ENCODE measurements around the gene CDK14. TPM values are rescaled to one million over a fixed set of nuclear protein-coding genes. Genes with fewer than 3 reads are reported as not detected.

CDK14 gene
- total RNA-seq, 4 donors from 2014 or later, result 3.3 to 61.6 (median 38.7) TPM

DNA sequence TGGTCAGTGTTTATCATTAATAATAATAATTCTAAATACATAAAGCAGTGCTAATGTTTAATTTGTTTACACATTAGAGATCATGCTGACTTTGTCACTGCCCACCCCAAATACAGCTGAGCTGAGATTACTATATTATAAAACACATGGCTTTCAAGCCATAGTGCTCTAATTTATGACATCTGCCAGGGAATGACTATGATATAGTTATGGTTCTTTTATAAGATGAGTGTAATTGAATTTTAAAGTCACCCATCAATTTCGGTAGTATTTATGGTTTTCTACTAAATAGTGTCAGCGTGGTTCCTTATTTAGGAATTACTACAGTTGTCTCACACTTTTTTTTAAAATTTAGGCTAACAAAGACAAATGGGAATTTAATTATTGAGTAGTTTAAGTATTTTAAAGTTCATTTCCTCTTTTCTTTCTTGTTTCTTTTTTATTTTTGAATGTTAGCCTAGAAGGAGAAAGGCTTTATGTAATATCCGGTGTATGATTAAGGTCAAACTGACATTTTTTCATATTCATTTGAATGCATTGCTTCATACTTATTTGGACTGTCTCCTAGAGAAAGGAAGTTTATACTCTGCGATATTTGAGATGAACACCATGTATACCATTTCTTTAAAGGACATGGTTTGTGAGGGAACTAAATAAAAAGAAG lies 3.9 kb downstream of the CDK14 start:
- H3K9me3 ChIP-seq, result no peaks in the 10 kb centered on the region
- no peak for TF ChIP-seq POLR2A (IDR thresholded peaks at IDR 0.05)
- TF ChIP-seq, protein P1, sequence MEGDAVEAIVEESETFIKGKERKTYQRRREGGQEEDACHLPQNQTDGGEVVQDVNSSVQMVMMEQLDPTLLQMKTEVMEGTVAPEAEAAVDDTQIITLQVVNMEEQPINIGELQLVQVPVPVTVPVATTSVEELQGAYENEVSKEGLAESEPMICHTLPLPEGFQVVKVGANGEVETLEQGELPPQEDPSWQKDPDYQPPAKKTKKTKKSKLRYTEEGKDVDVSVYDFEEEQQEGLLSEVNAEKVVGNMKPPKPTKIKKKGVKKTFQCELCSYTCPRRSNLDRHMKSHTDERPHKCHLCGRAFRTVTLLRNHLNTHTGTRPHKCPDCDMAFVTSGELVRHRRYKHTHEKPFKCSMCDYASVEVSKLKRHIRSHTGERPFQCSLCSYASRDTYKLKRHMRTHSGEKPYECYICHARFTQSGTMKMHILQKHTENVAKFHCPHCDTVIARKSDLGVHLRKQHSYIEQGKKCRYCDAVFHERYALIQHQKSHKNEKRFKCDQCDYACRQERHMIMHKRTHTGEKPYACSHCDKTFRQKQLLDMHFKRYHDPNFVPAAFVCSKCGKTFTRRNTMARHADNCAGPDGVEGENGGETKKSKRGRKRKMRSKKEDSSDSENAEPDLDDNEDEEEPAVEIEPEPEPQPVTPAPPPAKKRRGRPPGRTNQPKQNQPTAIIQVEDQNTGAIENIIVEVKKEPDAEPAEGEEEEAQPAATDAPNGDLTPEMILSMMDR (IDR thresholded peaks at IDR 0.05), result no peak
- H3K36me3 ChIP-seq, result no peaks in the 10 kb centered on the region
- no peak overlapping the region for H3K27ac ChIP-seq
- DNase-seq, result no peak
- H3K27me3 ChIP-seq, result no peaks in the 10 kb centered on the region
- no peak overlapping the region for H3K4me3 ChIP-seq
- intact Hi-C loops (cut with DNase I; ENCODE audit: low total_unique reads), result no loop called here
- H3K4me1 ChIP-seq, result no peaks in the 10 kb centered on the region

DNA sequence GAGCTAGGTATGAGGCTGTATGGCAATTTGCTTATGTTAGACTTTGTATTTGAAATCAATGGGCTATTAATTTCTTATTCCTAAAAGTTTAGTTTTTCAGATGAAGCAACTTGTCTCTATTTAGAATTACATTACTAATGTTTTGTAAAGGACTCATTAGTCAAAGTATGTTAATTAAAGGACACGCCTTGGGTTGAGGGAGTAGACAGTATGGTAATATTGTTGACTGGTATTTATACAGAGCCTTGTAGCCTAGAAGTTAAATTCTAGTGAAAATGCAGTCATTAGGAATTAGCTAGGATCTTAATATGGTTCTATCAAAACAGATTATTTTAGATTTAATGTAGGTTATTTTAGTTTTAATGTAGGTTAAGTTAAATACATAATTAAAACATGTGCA lies 6.2 kb downstream of the CDK14 start:
- no peaks in the 10 kb centered on the region for H3K36me3 ChIP-seq
- H3K9me3 ChIP-seq, result no peaks in the 10 kb centered on the region
- no peaks in the 10 kb centered on the region for H3K27me3 ChIP-seq
- no peak for TF ChIP-seq POLR2A (IDR thresholded peaks at IDR 0.05)
- TF ChIP-seq, protein P1 (IDR thresholded peaks at IDR 0.05), result no peak
- DNase-seq, result no peak
- intact Hi-C loops (cut with DNase I; ENCODE audit: low total_unique reads), result no loop called here
- H3K27ac ChIP-seq, result no peak overlapping the region
- H3K4me1 ChIP-seq, result no peaks in the 10 kb centered on the region
- H3K4me3 ChIP-seq, result no peak overlapping the region

DNA sequence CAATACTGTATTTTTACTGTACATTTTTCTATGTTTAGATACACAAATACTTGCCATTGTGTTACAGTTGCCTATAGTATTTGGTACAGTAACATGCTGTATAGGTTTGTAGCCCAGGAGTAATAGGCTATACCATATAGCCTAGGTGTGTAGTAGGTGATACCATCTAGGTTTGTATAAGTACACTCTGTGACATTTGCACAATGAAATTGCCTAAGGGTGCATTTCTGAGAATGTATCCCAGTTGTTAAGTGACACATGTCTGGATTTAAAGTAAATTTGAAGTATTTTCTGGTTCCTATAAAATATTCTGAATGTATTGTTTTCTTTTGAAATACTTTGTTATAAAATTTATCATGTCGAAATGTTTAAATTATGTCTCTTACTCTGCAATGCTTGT lies 7.2 kb downstream of the CDK14 start:
- no peak for TF ChIP-seq POLR2A (IDR thresholded peaks at IDR 0.05)
- TF ChIP-seq, protein P1 (IDR thresholded peaks at IDR 0.05), result no peak
- intact Hi-C loops (cut with DNase I; ENCODE audit: low total_unique reads), result no loop called here
- H3K36me3 ChIP-seq, result no peaks in the 10 kb centered on the region

DNA sequence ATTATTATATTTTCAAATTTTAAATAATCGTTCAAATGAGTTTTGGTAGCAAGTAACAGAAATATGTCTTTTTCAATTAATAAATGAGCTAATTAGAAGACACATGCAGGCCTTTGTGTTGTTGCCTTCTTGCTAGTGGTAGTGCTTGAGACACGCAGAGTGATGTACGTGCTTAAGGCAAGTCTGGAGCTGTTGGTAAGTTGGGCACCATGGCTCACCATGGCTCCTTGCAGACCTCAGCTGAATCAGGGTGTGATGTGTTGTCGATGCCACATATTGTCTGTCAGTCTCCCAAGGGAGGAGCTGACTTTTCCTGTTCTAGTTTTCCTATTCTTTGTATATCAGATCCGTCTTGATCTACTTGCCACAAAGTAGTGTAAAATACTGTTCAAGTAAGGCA lies 8.3 kb downstream of the CDK14 start:
- no peak for DNase-seq
- H3K4me1 ChIP-seq, result no peaks in the 10 kb centered on the region
- intact Hi-C loops (cut with DNase I; ENCODE audit: low total_unique reads), result no loop called here
- H3K9me3 ChIP-seq, result no peaks in the 10 kb centered on the region
- no peaks in the 10 kb centered on the region for H3K27me3 ChIP-seq
- no peak overlapping the region for H3K27ac ChIP-seq
- H3K4me3 ChIP-seq, result no peak overlapping the region
- TF ChIP-seq, protein P1 (IDR thresholded peaks at IDR 0.05), result no peak
- TF ChIP-seq POLR2A (IDR thresholded peaks at IDR 0.05), result no peak
- H3K36me3 ChIP-seq, result no peaks in the 10 kb centered on the region

More for the DNA sequence above, 7.2 kb downstream of the CDK14 start:
- no peak overlapping the region for H3K4me3 ChIP-seq
- no peak for DNase-seq
- H3K27me3 ChIP-seq, result no peaks in the 10 kb centered on the region
- H3K27ac ChIP-seq, result no peak overlapping the region
- H3K4me1 ChIP-seq, result no peaks in the 10 kb centered on the region
- H3K9me3 ChIP-seq, result no peaks in the 10 kb centered on the region

DNA sequence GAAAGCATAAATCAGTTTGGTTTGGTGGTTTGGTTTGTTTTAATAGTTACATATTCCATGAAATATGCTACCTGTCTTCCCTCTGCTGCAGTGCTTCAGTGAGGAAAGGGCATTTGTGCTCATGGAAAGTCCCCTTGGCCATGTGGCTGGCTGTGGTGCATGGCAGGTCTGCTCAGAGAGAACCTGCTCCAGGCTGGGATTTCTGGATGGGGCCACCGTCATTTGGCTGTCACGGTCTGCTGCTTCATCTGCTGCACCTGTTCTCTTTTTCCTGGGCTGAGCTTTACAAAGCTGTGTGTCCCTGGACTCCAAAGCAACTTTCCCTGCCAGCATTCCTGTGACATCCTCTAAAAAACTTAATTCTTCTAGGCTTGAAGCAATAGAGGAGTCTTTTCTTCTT lies 8.9 kb downstream of the CDK14 start:
- H3K9me3 ChIP-seq, result no peaks in the 10 kb centered on the region
- TF ChIP-seq, protein P1 (IDR thresholded peaks at IDR 0.05), result no peak
- no peak for TF ChIP-seq POLR2A (IDR thresholded peaks at IDR 0.05)
- H3K4me3 ChIP-seq, result no peak overlapping the region
- no peaks in the 10 kb centered on the region for H3K27me3 ChIP-seq
- H3K4me1 ChIP-seq, result no peaks in the 10 kb centered on the region
- H3K27ac ChIP-seq, result no peak overlapping the region
- no peaks in the 10 kb centered on the region for H3K36me3 ChIP-seq
- no peak for DNase-seq
- intact Hi-C loops (cut with DNase I; ENCODE audit: low total_unique reads), result no loop called here
